Activated T-helper 17 cell treated with anti-CD3 and anti-CD28 coated beads, Interleukin-2, amount 50 U/mL, for 72 hours (primary cell): ENCODE results near the gene IGSF6. TPM values are rescaled to one million over a fixed set of nuclear protein-coding genes. Genes with fewer than 3 reads are reported as not detected.
"Not testable (repeated sequence)": the region's sequence is repeated elsewhere in the genome, so short reads cannot be mapped to it uniquely, and the experiment has no call there.

ENCODE experiments used
- ATAC-seq: fragments of 150-1000 bp; cut with Tn5 transposase; replicated peaks from 2 replicates; pipeline ENCODE4 v1.10.0; 2021; ENCODE audit warnings: mild to moderate bottlenecking, moderate library complexity
- H3K27ac Mint-ChIP-seq: one replicate; pipeline ENCODE4 v1.8.0; 2022; ENCODE audit warnings: mixed read lengths
- H3K27me3 Mint-ChIP-seq: one replicate; pipeline ENCODE4 v1.8.0; 2022; ENCODE audit warnings: mixed read lengths
- H3K36me3 Mint-ChIP-seq: one replicate; pipeline ENCODE4 v1.8.0; 2022; ENCODE audit warnings: low read depth, mild to moderate bottlenecking, mixed read lengths
- H3K4me1 Mint-ChIP-seq: one replicate; pipeline ENCODE4 v1.8.0; 2022; ENCODE audit warnings: mixed read lengths
- H3K4me3 Mint-ChIP-seq: one replicate; pipeline ENCODE4 v1.8.0; 2022; ENCODE audit warnings: mild to moderate bottlenecking, mixed read lengths
- H3K9me3 Mint-ChIP-seq: one replicate; pipeline ENCODE4 v1.8.0; 2022; ENCODE audit warnings: mixed read lengths
- total RNA-seq, 2 donors: library from RNA; stranded (reverse); gene quantifications; one replicate each; pipeline ENCODE4 v1.2.3, GENCODE V29; 2022

The IGSF6 gene
- total RNA-seq, 2 donors from 2014 or later, result 0.45 TPM; not detected in 1

GRCh38 chr16:21645261-21645721 is 7.1 kb downstream of the IGSF6 start:
- Mint-ChIP-seq H3K4me1 (peaks cover 20% of the 10 kb centered on the region), H3K27me3 (no peaks in the 10 kb centered on the region), H3K27ac (peak overlapping the region; percentile 83)

GRCh38 chr16:21644674-21645073 is 7.7 kb downstream of the IGSF6 start:
- H3K36me3 Mint-ChIP-seq, result no peaks in the 10 kb centered on the region
- no peak for ATAC-seq
- H3K4me3 Mint-ChIP-seq, result peak overlapping the region; percentile 65
- H3K27ac Mint-ChIP-seq, result peak overlapping the region; percentile 83
- H3K4me1 Mint-ChIP-seq, result peaks cover 20% of the 10 kb centered on the region
- H3K27me3 Mint-ChIP-seq, result no peaks in the 10 kb centered on the region
- no peaks in the 10 kb centered on the region for H3K9me3 Mint-ChIP-seq

More at GRCh38 chr16:21645261-21645721, 7.1 kb downstream of the IGSF6 start:
- Mint-ChIP-seq H3K36me3 (no peaks in the 10 kb centered on the region), H3K9me3 (no peaks in the 10 kb centered on the region), H3K4me3 (peak overlapping the region; percentile 65)
- peak; percentile 43 for ATAC-seq

- Mint-ChIP-seq H3K27me3 (no peaks in the 10 kb centered on the region), H3K27ac (no peak overlapping the region), H3K9me3 (no peaks in the 10 kb centered on the region), H3K36me3 (no peaks in the 10 kb centered on the region), H3K4me3 (peak overlapping the region; percentile 65), H3K4me1 (peaks cover 21% of the 10 kb centered on the region)
- no peak for ATAC-seq
Measured at GRCh38 chr16:21643785-21644184, 8.6 kb downstream of the IGSF6 start.

- Mint-ChIP-seq H3K36me3 (no peaks in the 10 kb centered on the region), H3K27ac (no peak overlapping the region), H3K27me3 (no peaks in the 10 kb centered on the region), H3K9me3 (no peaks in the 10 kb centered on the region), H3K4me1 (peaks cover 21% of the 10 kb centered on the region), H3K4me3 (no peak overlapping the region)
- no peak for ATAC-seq
Measured at GRCh38 chr16:21642861-21643260, 9.5 kb downstream of the IGSF6 start.

GRCh38 chr16:21641916-21642315 is 10.5 kb downstream of the IGSF6 start:
- Mint-ChIP-seq H3K4me3 (no peak overlapping the region), H3K4me1 (peaks cover 14% of the 10 kb centered on the region), H3K27me3 (no peaks in the 10 kb centered on the region)

GRCh38 chr16:21639493-21639892 is 12.9 kb downstream of the IGSF6 start:
- H3K4me1 Mint-ChIP-seq, result peaks cover 20% of the 10 kb centered on the region
- no peak for ATAC-seq
- no peaks in the 10 kb centered on the region for H3K9me3 Mint-ChIP-seq
- H3K27ac Mint-ChIP-seq, result no peak overlapping the region
- peaks cover 19% of the 10 kb centered on the region for H3K36me3 Mint-ChIP-seq
- no peak overlapping the region for H3K4me3 Mint-ChIP-seq
- no peaks in the 10 kb centered on the region for H3K27me3 Mint-ChIP-seq

More at GRCh38 chr16:21641916-21642315, 10.5 kb downstream of the IGSF6 start:
- ATAC-seq, result no peak
- Mint-ChIP-seq H3K27ac (no peak overlapping the region), H3K9me3 (no peaks in the 10 kb centered on the region), H3K36me3 (no peaks in the 10 kb centered on the region)

GRCh38 chr16:21638573-21638975 is 13.8 kb downstream of the IGSF6 start:
- peak; percentile 95 for ATAC-seq
- Mint-ChIP-seq H3K27ac (peak overlapping the region; percentile 22), H3K36me3 (peaks cover 19% of the 10 kb centered on the region), H3K4me3 (peak overlapping the region; percentile 27), H3K9me3 (no peaks in the 10 kb centered on the region), H3K27me3 (no peaks in the 10 kb centered on the region), H3K4me1 (peaks cover 20% of the 10 kb centered on the region)

GRCh38 chr16:21637032-21637968 is 15.1 kb downstream of the IGSF6 start:
- no peaks in the 10 kb centered on the region for H3K27me3 Mint-ChIP-seq
- no peaks in the 10 kb centered on the region for H3K9me3 Mint-ChIP-seq
- H3K4me1 Mint-ChIP-seq, result peaks cover 21% of the 10 kb centered on the region
- peaks cover 19% of the 10 kb centered on the region for H3K36me3 Mint-ChIP-seq
- ATAC-seq, result no peak
- no peak overlapping the region for H3K4me3 Mint-ChIP-seq
- no peak overlapping the region for H3K27ac Mint-ChIP-seq

GRCh38 chr16:21635694-21636093 is 16.7 kb downstream of the IGSF6 start:
- not testable (repeated sequence) for H3K27ac Mint-ChIP-seq, H3K9me3 Mint-ChIP-seq, H3K27me3 Mint-ChIP-seq, H3K4me3 Mint-ChIP-seq, ATAC-seq
- Mint-ChIP-seq H3K36me3 (peaks cover 26% of the 10 kb centered on the region), H3K4me1 (peaks cover 29% of the 10 kb centered on the region)

GRCh38 chr16:21634216-21634615 is 18.2 kb downstream of the IGSF6 start:
- H3K27ac Mint-ChIP-seq, result no peak overlapping the region
- H3K36me3 Mint-ChIP-seq, result peaks cover 33% of the 10 kb centered on the region
- H3K4me3 Mint-ChIP-seq, result no peak overlapping the region
- ATAC-seq, result no peak
- H3K4me1 Mint-ChIP-seq, result peaks cover 29% of the 10 kb centered on the region
- no peaks in the 10 kb centered on the region for H3K27me3 Mint-ChIP-seq
- H3K9me3 Mint-ChIP-seq, result no peaks in the 10 kb centered on the region

GRCh38 chr16:21631951-21632575 is 20.3 kb downstream of the IGSF6 start:
- not testable (repeated sequence) for H3K9me3 Mint-ChIP-seq, ATAC-seq, H3K27me3 Mint-ChIP-seq, H3K4me3 Mint-ChIP-seq
- H3K4me1 Mint-ChIP-seq, result peaks cover 22% of the 10 kb centered on the region
- H3K36me3 Mint-ChIP-seq, result peaks cover 54% of the 10 kb centered on the region
- peak overlapping the region; percentile 8 for H3K27ac Mint-ChIP-seq

GRCh38 chr16:21631376-21631775 is 21.0 kb downstream of the IGSF6 start:
- H3K4me3 Mint-ChIP-seq, H3K27me3 Mint-ChIP-seq, ATAC-seq, H3K9me3 Mint-ChIP-seq, H3K27ac Mint-ChIP-seq: not testable (repeated sequence)
- Mint-ChIP-seq H3K36me3 (peaks cover 61% of the 10 kb centered on the region), H3K4me1 (peaks cover 28% of the 10 kb centered on the region)

- H3K9me3 Mint-ChIP-seq, ATAC-seq, H3K27me3 Mint-ChIP-seq, H3K4me3 Mint-ChIP-seq, H3K27ac Mint-ChIP-seq: not testable (repeated sequence)
- Mint-ChIP-seq H3K36me3 (peaks cover 60% of the 10 kb centered on the region), H3K4me1 (peaks cover 26% of the 10 kb centered on the region)
Measured at GRCh38 chr16:21630866-21631265, 21.5 kb downstream of the IGSF6 start.

GRCh38 chr16:21629616-21630539 is 22.5 kb downstream of the IGSF6 start:
- peaks cover 25% of the 10 kb centered on the region for H3K4me1 Mint-ChIP-seq
- H3K36me3 Mint-ChIP-seq, result peaks cover 58% of the 10 kb centered on the region

More at GRCh38 chr16:21629616-21630539, 22.5 kb downstream of the IGSF6 start:
- not testable (repeated sequence) for H3K27ac Mint-ChIP-seq, ATAC-seq, H3K9me3 Mint-ChIP-seq, H3K4me3 Mint-ChIP-seq, H3K27me3 Mint-ChIP-seq
